Mesenchymal stem cell (in vitro differentiated cells and primary cell): ENCODE data around the gene ADORA2A.

Source experiments
- DNase-seq: peaks from one replicate; pipeline ENCODE4 v3.0.0-alpha.2; 2013
- H2AFZ ChIP-seq: one replicate; pipeline ENCODE4 v1.6.1; 2013; ENCODE audit warnings: low read depth, mild to moderate bottlenecking, control low read depth, inconsistent platforms, low read length, moderate library complexity
- H2AK5ac ChIP-seq: 2 replicates; pipeline ENCODE4 v1.6.1; 2013; ENCODE audit warnings: low read length, moderate library complexity, mild to moderate bottlenecking, inconsistent platforms; ENCODE audit not compliant: severe bottlenecking
- H2BK120ac ChIP-seq: one replicate; pipeline ENCODE4 v1.6.1; 2013; ENCODE audit warnings: low read depth, mild to moderate bottlenecking, inconsistent platforms, low read length, moderate library complexity
- H2BK12ac ChIP-seq, 2 experiments: one replicate each; pipeline ENCODE4 v1.6.1; 2013; ENCODE audit warnings: inconsistent platforms in 2 of 2, low read length in 2 of 2, mild to moderate bottlenecking in 2 of 2, moderate library complexity in 2 of 2, control low read depth in 1 of 2
- H2BK15ac ChIP-seq: one replicate; pipeline ENCODE4 v1.6.1; 2013; ENCODE audit warnings: mild to moderate bottlenecking, low read depth, inconsistent platforms; ENCODE audit not compliant: poor library complexity, severe bottlenecking
- H2BK5ac ChIP-seq: 2 replicates; pipeline ENCODE4 v1.6.1; 2013; ENCODE audit warnings: low read depth, mild to moderate bottlenecking, low read length, control low read depth, inconsistent platforms; ENCODE audit not compliant: poor library complexity, severe bottlenecking
- H3K14ac ChIP-seq, 2 experiments: one replicate each; pipeline ENCODE4 v1.6.1; 2013; ENCODE audit warnings: inconsistent platforms in 2 of 2, low read length in 2 of 2, control low read depth in 1 of 2, mild to moderate bottlenecking in 1 of 2, moderate library complexity in 1 of 2
- H3K18ac ChIP-seq, 2 experiments: one replicate each; pipeline ENCODE4 v1.6.1; 2013; ENCODE audit warnings: inconsistent platforms in 2 of 2, low read length in 2 of 2, control low read depth in 1 of 2, low read depth in 1 of 2, mild to moderate bottlenecking in 1 of 2
- H3K23ac ChIP-seq, 2 experiments: one replicate each; pipeline ENCODE4 v1.6.1; 2013; ENCODE audit warnings: inconsistent platforms in 2 of 2, low read length in 2 of 2, mild to moderate bottlenecking in 2 of 2, moderate library complexity in 2 of 2, control low read depth in 1 of 2
- H3K27ac ChIP-seq: 2 replicates; pipeline ENCODE4 v1.5.1; 2013; ENCODE audit warnings: mild to moderate bottlenecking, moderate library complexity, low read length, control low read depth, inconsistent platforms; ENCODE audit not compliant: poor library complexity, severe bottlenecking
- H3K27me3 ChIP-seq, 2 experiments: 2 replicates each; pipeline versions ENCODE4 v1.6.1 to v1.7.0; 2013; ENCODE audit warnings: low read length in 2 of 2, mild to moderate bottlenecking in 2 of 2, moderate library complexity in 2 of 2, control low read depth in 1 of 2, inconsistent platforms in 1 of 2; ENCODE audit not compliant: control insufficient read depth in 1 of 2, insufficient read depth in 1 of 2
- H3K36me3 ChIP-seq, 2 experiments: 2 replicates each; pipeline versions ENCODE4 v1.6.1 to v1.7.0; 2013; ENCODE audit warnings: low read length in 2 of 2, control low read depth in 1 of 2, inconsistent platforms in 1 of 2, low read depth in 1 of 2, mild to moderate bottlenecking in 1 of 2; ENCODE audit not compliant: insufficient read depth in 2 of 2, control insufficient read depth in 1 of 2
- H3K4ac ChIP-seq, 2 experiments: one replicate each; pipeline ENCODE4 v1.6.1; 2013; ENCODE audit warnings: inconsistent platforms in 2 of 2, low read length in 2 of 2, mild to moderate bottlenecking in 2 of 2, moderate library complexity in 2 of 2, control low read depth in 1 of 2, low read depth in 1 of 2
- H3K4me1 ChIP-seq: 2 replicates; pipeline ENCODE4 v1.6.1; 2013; ENCODE audit warnings: low read depth, low read length, control low read depth; ENCODE audit not compliant: control insufficient read depth, insufficient read depth
- H3K4me2 ChIP-seq: 2 replicates; pipeline ENCODE4 v1.6.1; 2013; ENCODE audit warnings: low read length, mild to moderate bottlenecking, inconsistent platforms; ENCODE audit not compliant: poor library complexity, severe bottlenecking
- H3K4me3 ChIP-seq, 2 experiments: 2 replicates each; pipeline versions ENCODE4 v1.5.1 to v1.7.0; 2013; ENCODE audit warnings: low read length in 2 of 2, mild to moderate bottlenecking in 2 of 2, control low read depth in 1 of 2, low read depth in 1 of 2; ENCODE audit not compliant: insufficient read depth in 1 of 2
- H3K79me1 ChIP-seq: replicated peaks from 2 replicates; pipeline ENCODE4 v1.6.1; 2013; ENCODE audit warnings: mild to moderate bottlenecking, control low read depth, low read length, inconsistent platforms; ENCODE audit not compliant: poor library complexity, severe bottlenecking
- H3K9ac ChIP-seq: 2 replicates; pipeline ENCODE4 v1.7.0; 2013; ENCODE audit warnings: mild to moderate bottlenecking, low read length, moderate library complexity
- H3K9me3 ChIP-seq: 2 replicates; pipeline ENCODE4 v1.7.0; 2013; ENCODE audit warnings: mild to moderate bottlenecking, low read length; ENCODE audit not compliant: control insufficient read depth
- H4K8ac ChIP-seq: one replicate; pipeline ENCODE4 v1.6.1; 2013; ENCODE audit warnings: inconsistent platforms, mild to moderate bottlenecking, low read length, moderate library complexity
- H4K91ac ChIP-seq: one replicate; pipeline ENCODE4 v1.6.1; 2013; ENCODE audit warnings: mild to moderate bottlenecking, low read length, inconsistent platforms
- WGBS: methylation state at CpG from one replicate; pipeline ENCODE4 v1.1.7; 2013; ENCODE audit warnings: mixed read lengths; 5-methylcytosine and 5-hydroxymethylcytosine counted together

The ADORA2A gene

DNA sequence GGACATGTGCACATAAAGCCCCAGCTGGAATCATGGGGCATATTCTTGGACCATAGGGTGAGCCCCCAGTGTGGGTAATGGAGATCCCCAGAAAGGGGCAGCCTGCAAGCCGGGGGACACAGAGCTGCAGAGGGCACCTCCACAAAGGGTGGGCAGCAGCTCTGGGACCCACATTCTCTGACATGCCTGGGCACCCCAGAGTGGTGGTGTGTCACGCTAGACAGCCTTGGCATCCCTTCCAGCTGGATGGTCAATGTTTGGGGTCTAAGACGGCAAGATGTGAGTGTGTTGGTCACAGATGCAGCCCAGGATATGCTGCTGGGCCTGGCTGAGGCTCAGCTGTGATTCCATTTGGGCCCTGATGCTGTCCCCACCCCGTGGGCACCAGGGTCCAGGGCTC is 9.7 kb downstream of the ADORA2A start:
- no peak overlapping the region for H3K27ac ChIP-seq
- H3K4me3 ChIP-seq = no peak overlapping the region
- H2BK15ac ChIP-seq = no peak overlapping the region
- H3K4ac ChIP-seq = no peak overlapping the region
- peaks cover 21% of the 10 kb centered on the region for H3K4me1 ChIP-seq
- H3K79me1 ChIP-seq = no peaks in the 10 kb centered on the region
- peak overlapping the region in 1 of 2 experiments; percentile 61 for H3K14ac ChIP-seq
- no peaks in the 10 kb centered on the region for H3K27me3 ChIP-seq
- no peaks in the 10 kb centered on the region for H3K9me3 ChIP-seq
- no peak overlapping the region for H4K8ac ChIP-seq
- H2BK5ac ChIP-seq = no peak overlapping the region
- WGBS = 96% methylated on average over 3 of the region's 4 CpGs
- H2AK5ac ChIP-seq = no peak overlapping the region
- peaks cover 0 to 3% of the 10 kb centered on the region in 2 experiments for H3K36me3 ChIP-seq
- no peak overlapping the region for H3K18ac ChIP-seq
- no peak for DNase-seq
- H4K91ac ChIP-seq = no peak overlapping the region
- H2BK12ac ChIP-seq = no peak overlapping the region
- H2BK120ac ChIP-seq = no peak overlapping the region
- peak overlapping the region; percentile 83 for H3K9ac ChIP-seq
- no peak overlapping the region for H3K4me2 ChIP-seq
- no peak overlapping the region for H3K23ac ChIP-seq
- H2AFZ ChIP-seq = no peak overlapping the region

DNA sequence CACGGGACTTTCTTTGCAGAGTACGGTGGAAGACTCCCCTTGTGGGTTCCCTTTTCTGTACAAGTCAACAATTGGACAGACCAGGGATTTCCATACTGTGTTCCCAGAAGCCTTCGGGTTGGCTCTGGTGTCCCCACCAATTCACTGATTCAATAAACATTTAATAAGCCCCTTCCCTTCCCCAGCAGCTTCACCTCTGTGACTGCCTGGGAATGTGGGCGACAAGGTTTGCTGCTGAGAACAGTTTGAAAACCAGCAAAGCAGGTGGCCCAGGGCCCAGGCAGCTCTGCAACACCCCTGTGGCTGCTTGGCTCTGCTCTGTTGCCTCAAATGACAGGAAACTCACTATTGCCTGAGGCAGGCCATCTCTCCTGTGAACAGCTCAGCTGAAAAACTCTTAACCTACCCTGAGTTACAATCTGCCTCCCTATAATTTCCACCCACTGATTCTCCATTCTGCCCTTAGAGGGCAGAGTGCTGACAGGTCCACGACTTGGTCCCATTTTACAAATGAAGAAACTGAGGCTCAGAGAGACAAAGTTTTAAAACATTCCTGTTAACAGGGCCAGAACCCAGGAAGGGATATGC is 10.4 kb downstream of the ADORA2A start:
- Histone ChIP-seq H2AK5ac (no peak overlapping the region), H2BK12ac (no peak overlapping the region), H3K14ac (no peak overlapping the region)

DNA sequence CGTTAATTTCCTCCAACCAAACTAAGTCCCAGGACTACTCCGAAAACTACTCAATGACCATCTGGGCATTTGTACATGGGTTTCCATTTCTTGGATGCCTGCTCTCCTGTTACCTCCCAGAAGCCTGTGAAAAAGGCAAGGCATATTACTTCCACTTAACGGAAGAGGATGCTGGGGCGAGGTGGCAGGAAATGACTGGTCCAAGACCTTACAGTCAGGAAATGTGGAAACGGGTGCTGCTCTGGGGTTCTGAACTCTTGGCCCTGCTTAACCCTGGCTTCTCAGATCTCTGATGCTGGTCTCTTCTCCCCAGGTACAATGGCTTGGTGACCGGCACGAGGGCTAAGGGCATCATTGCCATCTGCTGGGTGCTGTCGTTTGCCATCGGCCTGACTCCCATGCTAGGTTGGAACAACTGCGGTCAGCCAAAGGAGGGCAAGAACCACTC is 12.9 kb downstream of the ADORA2A start:
- WGBS = 93% methylated on average over 10 of the region's 10 CpGs
- no peak for DNase-seq
- no peak overlapping the region for H2AFZ ChIP-seq
- H3K4me2 ChIP-seq = no peak overlapping the region
- peaks cover 0 to 3% of the 10 kb centered on the region in 2 experiments for H3K36me3 ChIP-seq
- H2BK5ac ChIP-seq = no peak overlapping the region
- no peak overlapping the region for H3K23ac ChIP-seq
- no peak overlapping the region for H3K4me3 ChIP-seq
- H3K14ac ChIP-seq = no peak overlapping the region
- no peaks in the 10 kb centered on the region for H3K79me1 ChIP-seq
- H3K4ac ChIP-seq = no peak overlapping the region
- H3K4me1 ChIP-seq = peaks cover 8% of the 10 kb centered on the region
- H3K9ac ChIP-seq = no peak overlapping the region
- no peak overlapping the region for H2BK120ac ChIP-seq
- H3K9me3 ChIP-seq = no peaks in the 10 kb centered on the region
- no peaks in the 10 kb centered on the region for H3K27me3 ChIP-seq
- no peak overlapping the region for H3K18ac ChIP-seq
- no peak overlapping the region for H3K27ac ChIP-seq
- no peak overlapping the region for H4K8ac ChIP-seq
- H2AK5ac ChIP-seq = no peak overlapping the region
- no peak overlapping the region for H2BK15ac ChIP-seq
- H2BK12ac ChIP-seq = no peak overlapping the region
- H4K91ac ChIP-seq = no peak overlapping the region

More for the DNA sequence above, 10.4 kb downstream of the ADORA2A start:
- Histone ChIP-seq H2BK120ac (no peak overlapping the region), H3K27ac (no peak overlapping the region), H4K91ac (peak overlapping the region; percentile 57), H4K8ac (no peak overlapping the region), H3K4ac (no peak overlapping the region), H2BK5ac (no peak overlapping the region), H3K18ac (no peak overlapping the region), H3K36me3 (peaks cover 0 to 3% of the 10 kb centered on the region in 2 experiments), H3K9ac (no peak overlapping the region), H3K4me2 (no peak overlapping the region), H3K23ac (no peak overlapping the region), H2BK15ac (no peak overlapping the region), H2AFZ (no peak overlapping the region), H3K79me1 (no peaks in the 10 kb centered on the region), H3K4me3 (no peak overlapping the region), H3K27me3 (no peaks in the 10 kb centered on the region), H3K4me1 (peaks cover 14% of the 10 kb centered on the region), H3K9me3 (no peaks in the 10 kb centered on the region)
- DNase-seq = no peak
- WGBS = 94% methylated on average over 4 of the region's 5 CpGs

DNA sequence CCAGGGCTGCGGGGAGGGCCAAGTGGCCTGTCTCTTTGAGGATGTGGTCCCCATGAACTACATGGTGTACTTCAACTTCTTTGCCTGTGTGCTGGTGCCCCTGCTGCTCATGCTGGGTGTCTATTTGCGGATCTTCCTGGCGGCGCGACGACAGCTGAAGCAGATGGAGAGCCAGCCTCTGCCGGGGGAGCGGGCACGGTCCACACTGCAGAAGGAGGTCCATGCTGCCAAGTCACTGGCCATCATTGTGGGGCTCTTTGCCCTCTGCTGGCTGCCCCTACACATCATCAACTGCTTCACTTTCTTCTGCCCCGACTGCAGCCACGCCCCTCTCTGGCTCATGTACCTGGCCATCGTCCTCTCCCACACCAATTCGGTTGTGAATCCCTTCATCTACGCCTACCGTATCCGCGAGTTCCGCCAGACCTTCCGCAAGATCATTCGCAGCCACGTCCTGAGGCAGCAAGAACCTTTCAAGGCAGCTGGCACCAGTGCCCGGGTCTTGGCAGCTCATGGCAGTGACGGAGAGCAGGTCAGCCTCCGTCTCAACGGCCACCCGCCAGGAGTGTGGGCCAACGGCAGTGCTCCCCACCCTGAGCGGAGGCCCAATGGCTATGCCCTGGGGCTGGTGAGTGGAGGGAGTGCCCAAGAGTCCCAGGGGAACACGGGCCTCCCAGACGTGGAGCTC is 13.5 kb downstream of the ADORA2A start:
- Histone ChIP-seq H3K79me1 (no peaks in the 10 kb centered on the region), H3K27me3 (no peaks in the 10 kb centered on the region), H3K23ac (no peak overlapping the region), H2AFZ (no peak overlapping the region), H2BK15ac (no peak overlapping the region), H3K4ac (no peak overlapping the region), H3K27ac (no peak overlapping the region), H2BK12ac (no peak overlapping the region), H2BK5ac (no peak overlapping the region), H3K9ac (no peak overlapping the region), H3K4me3 (no peak overlapping the region), H3K4me1 (peaks cover 12% of the 10 kb centered on the region), H2BK120ac (no peak overlapping the region), H3K14ac (no peak overlapping the region), H4K8ac (no peak overlapping the region), H3K4me2 (no peak overlapping the region), H3K36me3 (peaks cover 0 to 3% of the 10 kb centered on the region in 2 experiments), H3K18ac (no peak overlapping the region), H2AK5ac (no peak overlapping the region), H4K91ac (peak overlapping the region; percentile 3), H3K9me3 (no peaks in the 10 kb centered on the region)
- 96% methylated on average over 30 of the region's 30 CpGs for WGBS
- DNase-seq = no peak
